SK-N-SH treated with all-trans-retinoic acid at 6 μM for 48 hours (cell line): Measurements from ENCODE around the gene DMRT3.
A peak's percentile ranks its signal among the peaks of the same experiment; 100 is the strongest.

Experiments
- ATAC-seq: fragments of 200-7000 bp; cut with Tn5 transposase; 3 replicates; pipeline ENCODE4 v1.9.1; 2020; ENCODE audit warnings: mild to moderate bottlenecking, moderate library complexity
- ARNTL ChIP-seq: fragments of 450-650 bp; formaldehyde crosslinking; IDR thresholded peaks from 2 replicates; pipeline ENCODE4 v1.5.0; 2020; ENCODE audit warnings: low read depth, mild to moderate bottlenecking, moderate library complexity, borderline replicate concordance
- BACH2 ChIP-seq: fragments of 250-450 bp; sonication (Bioruptor Pico); IDR thresholded peaks from 2 replicates; pipeline ENCODE4 v1.9.0; 2021; ENCODE audit warnings: mild to moderate bottlenecking, borderline replicate concordance
- CREB5 ChIP-seq: fragments of 250-450 bp; sonication (Bioruptor Pico); IDR thresholded peaks from 2 replicates; pipeline ENCODE4 v1.5.1; 2020; ENCODE audit warnings: low read depth, mild to moderate bottlenecking, moderate library complexity
- CSDC2 ChIP-seq: fragments of 250-450 bp; sonication (Bioruptor Pico); IDR thresholded peaks from 2 replicates; pipeline ENCODE4 v1.5.0; 2020; ENCODE audit warnings: mild to moderate bottlenecking, moderate library complexity
- ESRRG ChIP-seq: fragments of 250-450 bp; sonication (Bioruptor Pico); IDR thresholded peaks from 2 replicates; pipeline ENCODE4 v1.6.1; 2021; ENCODE audit warnings: mild to moderate bottlenecking
- GLIS3 ChIP-seq: fragments of 250-450 bp; sonication (Bioruptor Pico); IDR thresholded peaks from 2 replicates; pipeline ENCODE4 v1.5.0; 2020; ENCODE audit warnings: mild to moderate bottlenecking, moderate library complexity
- OSR1 ChIP-seq: fragments of 250-450 bp; sonication (Bioruptor Pico); IDR thresholded peaks from 2 replicates; pipeline ENCODE4 v1.8.0; 2022; ENCODE audit warnings: moderate library complexity, mild to moderate bottlenecking, inconsistent platforms
- PATZ1 ChIP-seq: fragments of 250-450 bp; sonication (Bioruptor Pico); IDR thresholded peaks from 2 replicates; pipeline ENCODE4 v1.8.0; 2020; ENCODE audit warnings: mild to moderate bottlenecking, moderate library complexity, borderline replicate concordance
- PPARA ChIP-seq: fragments of 250-450 bp; sonication (Bioruptor Pico); IDR thresholded peaks from 2 replicates; pipeline ENCODE4 v1.5.0; 2020; ENCODE audit warnings: mild to moderate bottlenecking, borderline replicate concordance
- RARB ChIP-seq: fragments of 250-450 bp; sonication (Bioruptor Pico); IDR thresholded peaks from 2 replicates; pipeline ENCODE4 v1.8.0; 2021; ENCODE audit warnings: mild to moderate bottlenecking, moderate library complexity
- SNAI2 ChIP-seq: fragments of 250-450 bp; sonication (Bioruptor Pico); IDR thresholded peaks from 2 replicates; pipeline ENCODE4 v1.5.0; 2020; ENCODE audit warnings: mild to moderate bottlenecking, moderate library complexity
- TCF4 ChIP-seq: fragments of 250-450 bp; sonication (Bioruptor Pico); IDR thresholded peaks from 2 replicates; pipeline ENCODE4 v1.8.0; 2021; ENCODE audit warnings: mild to moderate bottlenecking, moderate library complexity, borderline replicate concordance
- TOX ChIP-seq: fragments of 250-450 bp; sonication (Bioruptor Pico); IDR thresholded peaks from 2 replicates; pipeline ENCODE4 v1.8.0; 2021; ENCODE audit warnings: mild to moderate bottlenecking, moderate library complexity, borderline replicate concordance
- ZC3H10 ChIP-seq: fragments of 250-450 bp; sonication (Bioruptor Pico); IDR thresholded peaks from 2 replicates; pipeline ENCODE4 v1.5.1; 2021; ENCODE audit warnings: mild to moderate bottlenecking, moderate library complexity
- ZFP3 ChIP-seq: fragments of 250-450 bp; sonication (Bioruptor Pico); IDR thresholded peaks from 2 replicates; pipeline ENCODE4 v1.5.0; 2020; ENCODE audit warnings: mild to moderate bottlenecking, moderate library complexity
- ZNF565 ChIP-seq: fragments of 450-650 bp; formaldehyde crosslinking; conservative IDR thresholded peaks from 2 replicates; pipeline ENCODE4 v1.5.0; 2020; ENCODE audit warnings: low read depth, mild to moderate bottlenecking, moderate library complexity
- ZNF70 ChIP-seq: fragments of 450-650 bp; formaldehyde crosslinking; IDR thresholded peaks from 2 replicates; pipeline ENCODE4 v1.5.0; 2020; ENCODE audit warnings: mild to moderate bottlenecking, moderate library complexity
- ZNF8 ChIP-seq: fragments of 450-650 bp; formaldehyde crosslinking; IDR thresholded peaks from 2 replicates; pipeline ENCODE4 v1.5.0; 2020; ENCODE audit warnings: mild to moderate bottlenecking, moderate library complexity
- TF ChIP-seq, protein P1 (sequence below): fragments of 250-450 bp; sonication (Bioruptor Pico); IDR thresholded peaks from 2 replicates; pipeline ENCODE4 v1.8.0; 2021; ENCODE audit warnings: low read depth, mild to moderate bottlenecking, moderate library complexity, borderline replicate concordance
- TF ChIP-seq, protein P2 (sequence below): fragments of 250-450 bp; sonication (Bioruptor Pico); IDR thresholded peaks from 2 replicates; pipeline ENCODE4 v1.5.1; 2021; ENCODE audit warnings: mild to moderate bottlenecking, moderate library complexity

DMRT3 gene

DNA sequence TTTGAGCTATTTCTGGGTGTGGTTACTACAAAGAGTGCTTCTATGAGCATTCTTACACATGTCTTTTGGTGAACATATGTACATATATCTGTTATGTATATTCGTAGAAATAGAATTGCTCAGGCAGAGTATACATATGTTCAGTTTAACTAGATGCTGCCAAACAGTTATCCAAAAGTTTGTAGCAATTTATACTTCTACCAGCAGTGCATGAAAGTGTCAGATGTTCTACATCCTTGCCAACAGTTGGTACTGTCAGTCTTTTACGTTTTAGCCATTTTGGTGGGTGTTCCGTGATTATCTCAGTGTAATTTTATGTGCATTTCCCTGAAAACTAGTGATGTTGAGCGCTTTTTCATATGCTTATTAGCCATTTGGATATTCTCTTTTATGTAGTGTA lies 37.8 kb downstream of the DMRT3 start (continued):
- no peak for TF ChIP-seq PATZ1 (CRISPR knock-in tag)
- no peak for TF ChIP-seq ARNTL (CRISPR knock-in tag)
- TF ChIP-seq OSR1 (CRISPR knock-in tag) = no peak
- TF ChIP-seq BACH2 (CRISPR knock-in tag) = no peak
- TF ChIP-seq, all 23 proteins: peak for 0

DNA sequence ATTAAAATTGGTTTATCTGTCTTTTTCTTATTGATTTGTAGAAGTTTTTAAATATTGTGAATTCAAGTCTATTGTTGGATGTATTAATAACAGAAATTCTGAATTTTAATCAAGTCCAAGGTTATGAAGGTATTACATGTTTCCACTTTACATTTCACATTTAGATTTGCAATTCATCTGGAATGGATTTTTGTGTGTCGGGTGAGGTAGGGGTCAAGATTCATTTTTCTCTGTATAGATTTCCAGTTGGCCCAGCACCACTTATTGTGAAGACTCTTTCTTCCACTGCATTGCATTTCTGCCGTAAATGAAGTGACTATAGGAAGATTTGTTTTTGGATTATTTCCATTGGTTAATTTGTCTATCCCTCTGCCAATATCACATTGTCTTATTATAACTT lies 38.2 kb downstream of the DMRT3 start:
- ATAC-seq = no peak
- TF ChIP-seq ZC3H10 (no peak), TCF4 (CRISPR knock-in tag) (no peak), CSDC2 (CRISPR knock-in tag) (no peak)

- peak; percentile 59; the same call in 2 of the 3 replicates for ATAC-seq
- TF ChIP-seq TCF4 (CRISPR knock-in tag) (no peak), ZNF70 (CRISPR knock-in tag) (no peak)
Measured at GRCh38 chr9:1018121-1018520, 41.7 kb downstream of the DMRT3 start.

DNA sequence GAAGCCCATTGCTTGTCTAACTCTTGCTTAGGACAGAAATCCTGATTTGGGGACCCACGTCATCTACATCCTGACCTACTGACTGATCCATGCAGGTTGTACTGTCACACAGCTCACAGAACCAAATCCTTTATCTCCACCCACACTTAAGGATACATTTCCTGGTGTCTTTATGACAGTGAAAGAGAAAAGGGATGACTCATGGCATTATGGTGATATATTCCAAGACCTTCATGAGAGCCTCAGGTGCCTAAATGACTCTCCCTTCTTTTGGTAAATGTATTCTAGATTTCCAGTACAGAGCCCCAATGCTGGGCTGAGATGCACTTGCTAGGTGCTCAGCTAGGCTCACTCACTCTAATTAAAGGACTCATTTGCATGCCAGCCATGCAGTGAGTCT lies 47.7 kb downstream of the DMRT3 start:
- TF ChIP-seq ESRRG (CRISPR knock-in tag) (no peak), TOX (CRISPR knock-in tag) (no peak), PATZ1 (CRISPR knock-in tag) (no peak)
- ATAC-seq = no peak

GRCh38 chr9:1025131-1025530 lies 48.7 kb downstream of the DMRT3 start:
- TF ChIP-seq ZNF8 (CRISPR knock-in tag) = no peak
- TF ChIP-seq ZFP3 = no peak
- TF ChIP-seq GLIS3 (CRISPR knock-in tag) = no peak
- no peak for TF ChIP-seq RARB
- no peak for TF ChIP-seq CSDC2 (CRISPR knock-in tag)
- TF ChIP-seq BACH2 (CRISPR knock-in tag) = no peak
- TF ChIP-seq PATZ1 (CRISPR knock-in tag) = no peak
- no peak for ATAC-seq

GRCh38 chr9:1026219-1026618 lies 49.8 kb downstream of the DMRT3 start:
- TF ChIP-seq SNAI2 (no peak), PPARA (CRISPR knock-in tag) (no peak), ESRRG (CRISPR knock-in tag) (no peak), OSR1 (CRISPR knock-in tag) (no peak), ARNTL (CRISPR knock-in tag) (no peak), ZNF565 (CRISPR knock-in tag) (no peak), RARB (no peak), TOX (CRISPR knock-in tag) (no peak), CREB5 (CRISPR knock-in tag) (no peak)
- TF ChIP-seq, protein P1, sequence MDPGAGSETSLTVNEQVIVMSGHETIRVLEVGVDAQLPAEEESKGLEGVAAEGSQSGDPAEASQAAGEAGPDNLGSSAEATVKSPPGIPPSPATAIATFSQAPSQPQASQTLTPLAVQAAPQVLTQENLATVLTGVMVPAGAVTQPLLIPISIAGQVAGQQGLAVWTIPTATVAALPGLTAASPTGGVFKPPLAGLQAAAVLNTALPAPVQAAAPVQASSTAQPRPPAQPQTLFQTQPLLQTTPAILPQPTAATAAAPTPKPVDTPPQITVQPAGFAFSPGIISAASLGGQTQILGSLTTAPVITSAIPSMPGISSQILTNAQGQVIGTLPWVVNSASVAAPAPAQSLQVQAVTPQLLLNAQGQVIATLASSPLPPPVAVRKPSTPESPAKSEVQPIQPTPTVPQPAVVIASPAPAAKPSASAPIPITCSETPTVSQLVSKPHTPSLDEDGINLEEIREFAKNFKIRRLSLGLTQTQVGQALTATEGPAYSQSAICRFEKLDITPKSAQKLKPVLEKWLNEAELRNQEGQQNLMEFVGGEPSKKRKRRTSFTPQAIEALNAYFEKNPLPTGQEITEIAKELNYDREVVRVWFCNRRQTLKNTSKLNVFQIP (CRISPR knock-in tag) = no peak
- TF ChIP-seq, protein P2, sequence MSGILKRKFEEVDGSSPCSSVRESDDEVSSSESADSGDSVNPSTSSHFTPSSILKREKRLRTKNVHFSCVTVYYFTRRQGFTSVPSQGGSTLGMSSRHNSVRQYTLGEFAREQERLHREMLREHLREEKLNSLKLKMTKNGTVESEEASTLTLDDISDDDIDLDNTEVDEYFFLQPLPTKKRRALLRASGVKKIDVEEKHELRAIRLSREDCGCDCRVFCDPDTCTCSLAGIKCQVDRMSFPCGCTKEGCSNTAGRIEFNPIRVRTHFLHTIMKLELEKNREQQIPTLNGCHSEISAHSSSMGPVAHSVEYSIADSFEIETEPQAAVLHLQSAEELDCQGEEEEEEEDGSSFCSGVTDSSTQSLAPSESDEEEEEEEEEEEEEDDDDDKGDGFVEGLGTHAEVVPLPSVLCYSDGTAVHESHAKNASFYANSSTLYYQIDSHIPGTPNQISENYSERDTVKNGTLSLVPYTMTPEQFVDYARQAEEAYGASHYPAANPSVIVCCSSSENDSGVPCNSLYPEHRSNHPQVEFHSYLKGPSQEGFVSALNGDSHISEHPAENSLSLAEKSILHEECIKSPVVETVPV = no peak
- no peak for ATAC-seq
